GM12872 (cell line): ENCODE results near the gene OR13C2.

Source experiments
- TF ChIP-seq, protein P1 (sequence below): IDR thresholded peaks from 3 replicates; pipeline ENCODE4 v1.5.1; 2011; ENCODE audit warnings: low read depth, mild to moderate bottlenecking, low read length, moderate library complexity; ENCODE audit not compliant: insufficient read depth

Gene OR13C2

DNA sequence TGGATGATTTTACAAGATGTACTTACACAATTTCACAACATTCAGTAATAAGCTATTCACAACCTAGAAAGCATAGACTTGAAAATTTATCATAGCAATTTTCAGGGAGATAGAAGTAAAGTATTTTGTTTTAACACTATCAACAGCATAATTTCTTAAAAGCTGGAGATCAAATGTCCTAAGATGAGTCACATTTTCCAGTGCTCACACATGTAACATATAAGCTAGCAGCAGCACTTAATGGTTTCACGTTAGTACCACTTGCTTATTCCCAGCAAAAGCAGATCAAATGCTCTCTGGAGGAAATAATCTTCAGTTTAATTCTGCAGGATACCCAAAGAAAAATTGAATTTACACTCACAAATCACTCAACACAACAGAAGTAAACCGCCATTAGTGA lies 30.0 kb downstream of the OR13C2 start:
- TF ChIP-seq, protein P1, sequence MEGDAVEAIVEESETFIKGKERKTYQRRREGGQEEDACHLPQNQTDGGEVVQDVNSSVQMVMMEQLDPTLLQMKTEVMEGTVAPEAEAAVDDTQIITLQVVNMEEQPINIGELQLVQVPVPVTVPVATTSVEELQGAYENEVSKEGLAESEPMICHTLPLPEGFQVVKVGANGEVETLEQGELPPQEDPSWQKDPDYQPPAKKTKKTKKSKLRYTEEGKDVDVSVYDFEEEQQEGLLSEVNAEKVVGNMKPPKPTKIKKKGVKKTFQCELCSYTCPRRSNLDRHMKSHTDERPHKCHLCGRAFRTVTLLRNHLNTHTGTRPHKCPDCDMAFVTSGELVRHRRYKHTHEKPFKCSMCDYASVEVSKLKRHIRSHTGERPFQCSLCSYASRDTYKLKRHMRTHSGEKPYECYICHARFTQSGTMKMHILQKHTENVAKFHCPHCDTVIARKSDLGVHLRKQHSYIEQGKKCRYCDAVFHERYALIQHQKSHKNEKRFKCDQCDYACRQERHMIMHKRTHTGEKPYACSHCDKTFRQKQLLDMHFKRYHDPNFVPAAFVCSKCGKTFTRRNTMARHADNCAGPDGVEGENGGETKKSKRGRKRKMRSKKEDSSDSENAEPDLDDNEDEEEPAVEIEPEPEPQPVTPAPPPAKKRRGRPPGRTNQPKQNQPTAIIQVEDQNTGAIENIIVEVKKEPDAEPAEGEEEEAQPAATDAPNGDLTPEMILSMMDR = no peak

GRCh38 chr9:104572612-104573011 lies 32.8 kb downstream of the OR13C2 start:
- TF ChIP-seq, protein P1 = no peak

DNA sequence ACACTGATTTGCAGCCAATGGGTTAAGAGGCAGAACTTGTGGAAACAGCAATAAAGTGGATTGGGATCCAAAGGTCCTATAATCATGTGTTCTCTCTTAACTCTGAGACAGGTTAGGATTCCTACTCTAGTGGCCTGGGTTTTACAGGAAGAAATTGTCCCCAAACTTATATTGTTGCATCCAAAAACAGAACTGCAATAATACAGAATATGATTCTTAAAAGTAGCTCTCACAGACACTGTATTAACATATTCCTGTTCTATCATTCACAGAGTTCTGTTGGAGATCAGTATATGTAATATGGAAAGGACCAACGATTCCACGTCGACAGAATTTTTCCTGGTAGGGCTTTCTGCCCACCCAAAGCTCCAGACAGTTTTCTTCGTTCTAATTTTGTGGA lies 36.6 kb downstream of the OR13C2 start, which contains the start of gene OR13C8:
TSS of gene OR13C8 (plus strand) at position 301 of the 400 bp plus-strand sequence. CDS start at position 301, 0 bp downstream.
- TF ChIP-seq, protein P1 = no peak

DNA sequence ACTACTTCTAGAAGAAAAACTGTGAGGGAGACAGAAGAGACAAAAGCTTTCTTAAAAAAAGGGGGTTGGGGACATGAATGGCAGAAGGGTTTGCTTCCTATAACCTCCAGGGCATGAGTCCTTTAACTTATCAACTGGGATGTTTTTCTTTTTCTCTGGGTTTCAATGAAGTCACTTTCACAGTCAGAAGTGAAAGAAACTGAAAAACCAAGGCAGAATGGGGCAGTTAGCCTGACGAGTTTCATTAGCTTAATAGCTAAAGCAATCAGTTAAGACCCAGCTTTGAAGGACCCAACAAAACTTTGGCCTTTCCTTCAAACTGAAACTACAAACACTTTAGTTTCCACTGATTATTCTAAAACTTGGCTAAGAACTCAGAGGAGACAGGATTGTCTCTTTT lies 41.1 kb downstream of the OR13C2 start:
- TF ChIP-seq, protein P1 = no peak

GRCh38 chr9:104556830-104557634 lies 48.4 kb downstream of the OR13C2 start:
- TF ChIP-seq, protein P1 = no peak

DNA sequence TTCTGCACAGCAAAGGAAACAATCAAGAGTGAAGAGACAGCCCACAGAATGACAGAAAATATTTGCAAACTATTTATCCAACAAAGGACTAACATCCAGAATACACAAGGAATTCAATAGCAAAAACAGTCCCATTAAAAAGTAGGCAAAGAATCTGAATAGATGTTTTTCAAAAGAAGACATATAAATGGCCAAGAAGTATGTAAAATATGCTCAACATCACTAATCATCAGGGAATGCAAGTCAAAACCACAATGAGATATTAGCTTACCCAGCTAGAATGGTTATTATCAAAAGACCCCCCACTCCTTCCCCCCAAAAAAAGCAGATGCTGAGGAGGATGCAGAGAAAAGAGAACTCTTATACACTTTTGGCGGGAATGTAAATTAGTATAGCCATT lies 49.9 kb downstream of the OR13C2 start:
- TF ChIP-seq, protein P1 = no peak
